ENCODE measurements around the gene ALPL. TPM values are rescaled to one million over a fixed set of nuclear protein-coding genes. Genes with fewer than 3 reads are reported as not detected.

ALPL gene
- total and polyA plus RNA-seq, 9 of the 15 experiments (the other 6 are each of a cell fraction or from before 2014, with no cell fraction given) = 0.04 to 0.38 (median 0.18) TPM; not detected in 4

DNA sequence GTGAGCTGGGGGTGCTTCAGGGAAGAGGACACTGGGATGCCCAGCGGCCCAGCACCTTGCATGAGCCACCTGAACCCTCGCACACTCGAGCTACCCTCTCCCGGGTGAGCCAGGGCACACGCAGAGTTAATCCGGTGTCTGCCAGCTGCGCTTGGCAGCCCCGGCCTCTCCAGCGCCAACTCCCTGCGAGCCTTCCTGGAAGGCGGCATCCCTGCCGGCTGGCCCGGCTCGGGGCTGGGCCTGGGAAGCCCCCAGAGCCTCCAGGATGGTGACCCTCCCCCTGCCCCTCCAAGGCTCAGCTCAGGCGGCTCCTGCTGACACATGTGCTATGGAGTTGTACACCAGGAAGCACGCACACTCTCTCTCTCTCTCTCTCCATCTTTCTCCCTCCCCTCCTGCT is 111.3 kb downstream of the ALPL start (continued):
- TF ChIP-seq, protein P1, sequence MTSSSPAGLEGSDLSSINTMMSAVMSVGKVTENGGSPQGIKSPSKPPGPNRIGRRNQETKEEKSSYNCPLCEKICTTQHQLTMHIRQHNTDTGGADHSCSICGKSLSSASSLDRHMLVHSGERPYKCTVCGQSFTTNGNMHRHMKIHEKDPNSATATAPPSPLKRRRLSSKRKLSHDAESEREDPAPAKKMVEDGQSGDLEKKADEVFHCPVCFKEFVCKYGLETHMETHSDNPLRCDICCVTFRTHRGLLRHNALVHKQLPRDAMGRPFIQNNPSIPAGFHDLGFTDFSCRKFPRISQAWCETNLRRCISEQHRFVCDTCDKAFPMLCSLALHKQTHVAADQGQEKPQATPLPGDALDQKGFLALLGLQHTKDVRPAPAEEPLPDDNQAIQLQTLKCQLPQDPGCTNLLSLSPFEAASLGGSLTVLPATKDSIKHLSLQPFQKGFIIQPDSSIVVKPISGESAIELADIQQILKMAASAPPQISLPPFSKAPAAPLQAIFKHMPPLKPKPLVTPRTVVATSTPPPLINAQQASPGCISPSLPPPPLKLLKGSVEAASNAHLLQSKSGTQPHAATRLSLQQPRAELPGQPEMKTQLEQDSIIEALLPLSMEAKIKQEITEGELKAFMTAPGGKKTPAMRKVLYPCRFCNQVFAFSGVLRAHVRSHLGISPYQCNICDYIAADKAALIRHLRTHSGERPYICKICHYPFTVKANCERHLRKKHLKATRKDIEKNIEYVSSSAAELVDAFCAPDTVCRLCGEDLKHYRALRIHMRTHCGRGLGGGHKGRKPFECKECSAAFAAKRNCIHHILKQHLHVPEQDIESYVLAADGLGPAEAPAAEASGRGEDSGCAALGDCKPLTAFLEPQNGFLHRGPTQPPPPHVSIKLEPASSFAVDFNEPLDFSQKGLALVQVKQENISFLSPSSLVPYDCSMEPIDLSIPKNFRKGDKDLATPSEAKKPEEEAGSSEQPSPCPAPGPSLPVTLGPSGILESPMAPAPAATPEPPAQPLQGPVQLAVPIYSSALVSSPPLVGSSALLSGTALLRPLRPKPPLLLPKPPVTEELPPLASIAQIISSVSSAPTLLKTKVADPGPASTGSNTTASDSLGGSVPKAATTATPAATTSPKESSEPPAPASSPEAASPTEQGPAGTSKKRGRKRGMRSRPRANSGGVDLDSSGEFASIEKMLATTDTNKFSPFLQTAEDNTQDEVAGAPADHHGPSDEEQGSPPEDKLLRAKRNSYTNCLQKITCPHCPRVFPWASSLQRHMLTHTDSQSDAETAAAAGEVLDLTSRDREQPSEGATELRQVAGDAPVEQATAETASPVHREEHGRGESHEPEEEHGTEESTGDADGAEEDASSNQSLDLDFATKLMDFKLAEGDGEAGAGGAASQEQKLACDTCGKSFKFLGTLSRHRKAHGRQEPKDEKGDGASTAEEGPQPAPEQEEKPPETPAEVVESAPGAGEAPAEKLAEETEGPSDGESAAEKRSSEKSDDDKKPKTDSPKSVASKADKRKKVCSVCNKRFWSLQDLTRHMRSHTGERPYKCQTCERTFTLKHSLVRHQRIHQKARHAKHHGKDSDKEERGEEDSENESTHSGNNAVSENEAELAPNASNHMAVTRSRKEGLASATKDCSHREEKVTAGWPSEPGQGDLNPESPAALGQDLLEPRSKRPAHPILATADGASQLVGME (CRISPR knock-in tag; IDR thresholded peaks at IDR 0.05) = no peak
- TF ChIP-seq POLR3G (IDR thresholded peaks at IDR 0.05; ENCODE audit: extremely low read depth, insufficient read length, insufficient replicate concordance) (no peak), ZC3H8 (IDR thresholded peaks at IDR 0.05) (no peak), STAG1 (CRISPR knock-in tag; IDR thresholded peaks at IDR 0.05; ENCODE audit: borderline replicate concordance) (no peak)
- TF ChIP-seq, protein P2, sequence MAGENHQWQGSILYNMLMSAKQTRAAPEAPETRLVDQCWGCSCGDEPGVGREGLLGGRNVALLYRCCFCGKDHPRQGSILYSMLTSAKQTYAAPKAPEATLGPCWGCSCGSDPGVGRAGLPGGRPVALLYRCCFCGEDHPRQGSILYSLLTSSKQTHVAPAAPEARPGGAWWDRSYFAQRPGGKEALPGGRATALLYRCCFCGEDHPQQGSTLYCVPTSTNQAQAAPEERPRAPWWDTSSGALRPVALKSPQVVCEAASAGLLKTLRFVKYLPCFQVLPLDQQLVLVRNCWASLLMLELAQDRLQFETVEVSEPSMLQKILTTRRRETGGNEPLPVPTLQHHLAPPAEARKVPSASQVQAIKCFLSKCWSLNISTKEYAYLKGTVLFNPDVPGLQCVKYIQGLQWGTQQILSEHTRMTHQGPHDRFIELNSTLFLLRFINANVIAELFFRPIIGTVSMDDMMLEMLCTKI (IDR thresholded peaks at IDR 0.05; ENCODE audit: partially characterized antibody) = no peak
